NCI-H524 treated with DMSO at 0.1 percent for 48 hours (cell line): ENCODE results near the gene MTCL3.
A peak's percentile ranks its signal among the peaks of the same experiment; 100 is the strongest.

Experiments used
- DNase-seq: peaks from one replicate; lab custom pipeline; 2025; lab: John Stamatoyannopoulos, UW

Gene MTCL3

GRCh38 chr6:127518710-127519468, at the start of gene MTCL3:
TSS of gene MTCL3 (minus strand) at chr6:127519335.
- peak; percentile 98 for DNase-seq

- DNase-seq, result no peak
Measured at GRCh38 chr6:127567476-127567875, 48.3 kb upstream of the MTCL3 start.

GRCh38 chr6:127566651-127567050, 47.5 kb upstream of the MTCL3 start:
- no peak for DNase-seq

DNA sequence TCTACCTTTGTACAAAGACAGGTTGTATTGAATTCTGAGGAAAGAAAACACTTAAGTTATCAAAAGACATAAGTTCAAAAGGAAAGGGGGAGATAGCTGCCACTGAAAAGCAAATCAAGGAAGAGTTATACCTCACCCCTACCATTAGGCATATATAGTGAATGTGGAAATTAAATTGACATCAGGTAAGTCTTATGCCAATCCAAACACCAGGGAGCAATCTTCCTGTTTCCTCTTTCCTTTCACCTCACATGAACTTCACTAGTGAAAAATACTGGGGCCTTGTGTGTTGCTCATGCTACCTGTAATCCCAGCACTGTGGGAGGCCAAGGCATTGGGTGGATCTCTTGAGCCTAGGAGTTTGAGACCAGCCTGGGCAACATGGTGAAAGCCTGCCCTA, 47.0 kb upstream of the MTCL3 start:
- no peak for DNase-seq

GRCh38 chr6:127564761-127565160, 45.6 kb upstream of the MTCL3 start:
- DNase-seq, result no peak

DNA sequence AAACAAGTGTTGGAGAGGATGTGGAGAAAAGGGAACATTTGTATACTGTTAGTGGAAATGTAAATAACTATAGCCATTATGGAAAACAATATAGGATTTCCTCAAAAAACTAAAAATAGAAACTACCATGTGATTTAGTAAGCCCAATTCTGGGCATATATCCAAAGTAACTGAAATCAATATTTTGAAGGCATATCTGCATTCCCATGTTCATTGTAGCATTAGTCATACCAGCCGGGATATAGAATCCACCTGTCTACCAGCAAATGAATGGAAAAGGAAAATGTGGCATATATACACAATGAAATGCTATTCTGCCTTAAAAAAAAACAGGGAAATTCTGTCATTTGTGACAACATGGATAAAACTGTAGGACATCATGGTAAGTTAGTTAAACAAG, 42.5 kb upstream of the MTCL3 start:
- DNase-seq, result no peak

GRCh38 chr6:127554435-127555006, 35.4 kb upstream of the MTCL3 start:
- peak; percentile 69 for DNase-seq

- DNase-seq, result no peak
Measured at GRCh38 chr6:127550403-127550802, 31.3 kb upstream of the MTCL3 start.

- DNase-seq, result no peak
Measured at GRCh38 chr6:127547904-127548649, 28.9 kb upstream of the MTCL3 start.

DNA sequence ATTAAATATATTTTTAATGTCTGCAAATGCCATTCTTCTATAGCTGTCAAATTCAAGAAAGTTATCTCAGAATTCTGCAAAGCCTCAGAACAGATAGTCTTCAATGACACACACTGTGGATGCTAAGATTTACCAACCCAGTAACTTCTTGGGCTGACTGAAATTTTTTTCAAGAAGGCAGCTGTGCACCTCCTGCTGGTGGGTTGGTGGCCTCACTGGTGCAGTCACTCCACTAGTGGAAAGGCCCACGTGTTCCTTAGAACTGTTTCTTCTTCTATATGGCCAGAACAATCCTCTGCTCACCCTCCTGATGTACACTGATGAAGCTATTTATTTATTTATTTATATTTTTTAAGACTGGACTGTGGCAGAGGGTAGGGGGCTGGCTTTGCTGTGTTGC, 28.1 kb upstream of the MTCL3 start:
- no peak for DNase-seq

DNA sequence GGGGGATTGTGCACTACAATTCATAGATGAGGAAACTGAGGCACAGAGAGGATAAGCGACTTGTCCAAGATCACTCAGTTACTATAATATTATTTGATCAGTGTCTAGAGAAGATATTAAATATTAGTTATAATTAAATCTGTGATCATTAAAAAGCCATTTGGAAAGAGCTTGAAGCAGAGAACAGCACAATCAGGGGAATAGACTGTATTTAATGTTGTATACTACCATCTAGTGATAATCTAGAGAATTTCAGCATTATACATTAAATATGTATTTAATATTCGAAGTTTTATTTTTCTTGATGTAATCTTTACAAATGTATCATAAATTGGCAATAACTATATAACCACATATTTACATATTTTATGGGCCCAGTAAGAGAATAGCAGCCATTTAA, 20.1 kb upstream of the MTCL3 start:
- no peak for DNase-seq

DNA sequence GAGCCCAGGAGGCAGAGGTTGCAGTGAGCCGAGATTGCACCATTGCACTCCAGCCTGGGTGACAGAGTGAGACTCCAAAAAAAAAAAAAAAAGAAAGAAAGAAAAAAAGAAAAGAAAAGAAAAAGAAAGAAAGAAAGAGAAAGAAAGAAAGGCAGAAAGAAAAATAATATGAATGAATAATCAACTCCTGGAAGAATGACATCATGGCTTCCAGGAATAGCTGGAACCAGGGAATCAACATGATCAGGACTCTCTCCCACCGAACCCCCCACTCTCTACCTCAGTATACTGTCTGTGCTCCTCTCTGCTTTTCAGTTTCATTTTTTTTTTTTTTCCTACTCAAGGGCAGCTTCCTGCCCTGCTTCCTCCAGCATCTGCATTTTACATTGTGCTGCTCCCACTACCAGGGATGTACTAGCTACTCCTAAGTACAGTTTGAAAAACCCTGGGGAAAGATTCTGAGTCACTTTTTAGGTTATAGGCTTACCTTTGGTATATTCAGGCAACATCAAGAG, 19.7 kb upstream of the MTCL3 start:
- no peak for DNase-seq

- no peak for DNase-seq
Measured at GRCh38 chr6:127533736-127534135, 14.6 kb upstream of the MTCL3 start.

- DNase-seq, result no peak
Measured at GRCh38 chr6:127533011-127533410, 13.9 kb upstream of the MTCL3 start.

DNA sequence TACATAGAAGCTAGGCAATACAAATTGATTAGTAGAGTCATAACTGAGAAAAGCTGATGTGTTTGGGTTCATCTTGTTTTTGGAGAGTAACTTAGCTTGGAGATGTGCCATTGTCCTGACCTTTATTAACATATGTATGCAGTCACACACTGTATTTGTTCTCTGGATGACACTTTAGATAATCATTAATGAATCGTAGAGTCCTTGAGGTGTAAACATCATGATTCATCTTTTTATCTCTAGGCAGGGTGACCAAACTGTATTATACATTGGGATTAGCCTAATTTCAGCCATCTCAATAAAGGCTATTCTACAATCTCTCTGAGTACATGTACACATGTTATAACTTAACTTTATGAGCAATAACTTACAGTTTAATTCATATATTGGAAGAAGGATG, 3.6 kb upstream of the MTCL3 start:
- no peak for DNase-seq

GRCh38 chr6:127520066-127520465, 931 bp upstream of the MTCL3 start:
- no peak for DNase-seq

- DNase-seq, result no peak
Measured at GRCh38 chr6:127519469-127519785, 292 bp upstream of the MTCL3 start.

DNA sequence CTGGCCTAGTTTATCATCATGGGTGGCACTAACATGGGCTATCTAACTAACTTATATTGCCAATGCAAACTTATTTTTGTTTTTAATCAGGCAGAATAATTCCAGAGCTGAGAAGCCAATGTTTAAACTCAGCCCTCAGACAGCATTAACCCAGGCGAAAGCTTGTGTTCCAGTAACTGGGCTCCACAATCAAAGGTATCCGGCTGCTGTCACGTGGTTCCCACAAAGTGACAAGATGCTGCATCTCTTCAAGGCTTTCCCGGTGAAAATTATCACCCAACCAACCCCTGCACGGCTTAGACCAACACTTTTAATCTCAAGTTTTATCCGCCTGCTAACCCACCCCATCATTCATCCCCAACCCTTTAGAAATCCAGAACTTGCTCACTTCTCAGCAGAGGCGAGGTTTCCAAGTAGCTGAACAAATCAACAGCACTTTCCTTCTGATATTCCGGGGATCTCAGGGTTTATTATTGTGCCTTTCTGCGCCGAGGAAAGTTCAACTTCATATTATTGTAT, 885 bp downstream of the MTCL3 start:
- DNase-seq, result peak; percentile 62

- DNase-seq, result no peak
Measured at GRCh38 chr6:127517693-127518092, 1.4 kb downstream of the MTCL3 start.

- DNase-seq, result peak; percentile 49
Measured at GRCh38 chr6:127516662-127517273, 2.4 kb downstream of the MTCL3 start.

DNA sequence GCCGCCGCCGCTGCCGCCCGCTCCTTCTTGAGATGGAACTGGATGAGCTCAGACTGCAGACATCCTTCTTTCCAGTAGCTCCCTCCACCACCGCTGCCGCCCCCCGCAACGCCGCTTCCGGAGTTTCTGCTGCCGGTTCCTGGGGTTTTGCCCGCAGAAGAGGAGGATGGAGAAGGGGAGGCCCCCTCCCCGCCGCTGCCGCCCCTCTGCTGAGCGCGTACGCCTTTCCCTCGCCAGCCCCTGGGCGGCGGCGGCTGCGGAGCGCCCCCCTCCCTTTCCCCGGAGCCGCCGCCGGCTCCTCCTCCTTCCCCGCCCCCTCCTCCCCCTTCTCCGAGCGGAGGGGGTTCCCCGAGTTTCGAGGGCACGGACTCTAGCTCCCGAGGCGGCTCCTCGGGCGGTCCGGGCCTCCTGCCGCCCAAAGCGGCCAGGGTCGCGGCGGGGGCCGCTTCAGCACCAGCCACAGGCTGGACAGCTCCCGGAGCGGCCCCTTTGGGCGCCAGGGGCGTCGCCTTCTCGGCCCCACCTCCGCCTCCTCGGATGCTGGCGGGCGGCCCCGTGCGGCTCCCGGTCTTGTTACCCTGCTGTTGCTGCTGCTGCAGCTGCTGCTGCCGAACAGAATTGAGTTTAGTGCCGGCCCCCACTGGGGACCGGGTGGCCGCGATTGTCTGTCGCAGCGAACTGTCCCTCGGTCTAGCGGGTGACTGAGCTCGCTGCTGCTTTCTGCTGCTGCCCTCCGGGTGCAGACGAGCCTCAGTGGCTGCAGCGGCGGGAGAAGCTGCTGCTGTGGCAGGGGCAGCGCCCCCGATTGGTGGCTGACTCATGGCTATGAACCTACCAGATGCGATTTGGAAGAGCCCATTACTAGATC, 3.1 kb downstream of the MTCL3 start:
- DNase-seq, result peak; percentile 49
